Activated CD4-positive, CD25-positive, alpha-beta regulatory T cell (primary cell): ENCODE measurements around the gene GHRL.

Source experiments
- DNase-seq, 4 experiments: peaks; one replicate each; lab custom pipeline; 2025; lab: John Stamatoyannopoulos, UW

GHRL gene

GRCh38 chr3:10327592-10327991 is 34.8 kb upstream of the GHRL start:
- no peak for DNase-seq

- no peak for DNase-seq
Observed at GRCh38 chr3:10322352-10322710, 29.6 kb upstream of the GHRL start.

- DNase-seq: no peak
Observed at GRCh38 chr3:10321630-10322351, 29.0 kb upstream of the GHRL start.

- no peak for DNase-seq
Observed at GRCh38 chr3:10320320-10320677, 27.6 kb upstream of the GHRL start.

- no peak for DNase-seq
Observed at GRCh38 chr3:10319804-10320203, 27.1 kb upstream of the GHRL start.

GRCh38 chr3:10319251-10319650 is 26.5 kb upstream of the GHRL start:
- no peak for DNase-seq

GRCh38 chr3:10317961-10318350 is 25.2 kb upstream of the GHRL start:
- DNase-seq: no peak

- DNase-seq: no peak
Observed at GRCh38 chr3:10317311-10317960, 24.7 kb upstream of the GHRL start.

- DNase-seq: no peak
Observed at GRCh38 chr3:10315771-10316344, 23.1 kb upstream of the GHRL start.

GRCh38 chr3:10315101-10315500 is 22.4 kb upstream of the GHRL start:
- no peak for DNase-seq

- DNase-seq: no peak
Observed at GRCh38 chr3:10312861-10313260, 20.1 kb upstream of the GHRL start.

GRCh38 chr3:10312391-10312790 is 19.6 kb upstream of the GHRL start:
- DNase-seq: no peak

GRCh38 chr3:10311710-10312109 is 19.0 kb upstream of the GHRL start:
- no peak for DNase-seq

- no peak for DNase-seq
Observed at GRCh38 chr3:10310578-10310977, 17.8 kb upstream of the GHRL start.

- DNase-seq: no peak
Observed at GRCh38 chr3:10309736-10310135, 17.0 kb upstream of the GHRL start.

GRCh38 chr3:10308678-10309077 is 15.9 kb upstream of the GHRL start:
- no peak for DNase-seq

GRCh38 chr3:10306156-10306555 is 13.4 kb upstream of the GHRL start:
- no peak for DNase-seq

- DNase-seq: no peak
Observed at GRCh38 chr3:10305331-10305902, 12.7 kb upstream of the GHRL start.

GRCh38 chr3:10304905-10305304 is 12.2 kb upstream of the GHRL start:
- DNase-seq: no peak

- no peak for DNase-seq
Observed at GRCh38 chr3:10303785-10304184, 11.0 kb upstream of the GHRL start.

GRCh38 chr3:10303105-10303504 is 10.4 kb upstream of the GHRL start:
- DNase-seq: no peak

GRCh38 chr3:10300087-10300486 is 7.3 kb upstream of the GHRL start:
- DNase-seq: no peak

- no peak for DNase-seq
Observed at GRCh38 chr3:10299679-10300078, 6.9 kb upstream of the GHRL start.
